ENCODE results near the gene TTC21A.

The TTC21A gene

DNA sequence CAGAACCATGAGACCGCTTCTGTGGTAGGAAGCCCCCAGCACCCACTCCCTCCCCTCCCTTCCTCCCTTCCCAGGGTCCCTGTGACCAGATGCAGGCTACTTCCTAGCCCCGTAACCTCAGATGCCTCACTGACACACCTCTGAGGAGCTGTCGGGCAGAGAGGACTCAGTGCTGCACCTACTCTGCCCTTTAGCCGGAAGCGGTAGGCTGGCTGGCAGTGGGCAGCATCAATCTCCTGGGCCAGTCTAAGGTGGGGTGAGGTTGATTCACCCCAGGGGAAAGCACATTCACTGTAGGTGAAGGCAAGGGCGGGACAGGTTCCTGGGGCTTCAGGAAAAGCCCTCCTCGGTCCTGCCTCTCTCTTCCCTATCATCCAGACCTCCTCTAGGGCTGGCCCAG, 26.8 kb downstream of the TTC21A start:
- Histone ChIP-seq H3K27me3 (ENCODE audit: control insufficient read depth in 5 of 5, insufficient read depth in 4 of 5, low read length in 5 of 5) (no peaks in the 10 kb centered on the region), H3K9ac (ENCODE audit: low read length in 5 of 5) (no peak overlapping the region), H3K4me1 (ENCODE audit: control insufficient read depth in 5 of 5, insufficient read depth in 5 of 5, low read length in 5 of 5) (peaks cover 0 to 30% (median 2%) of the 10 kb centered on the region in 5 donors), H3K9me3 (ENCODE audit: control insufficient read depth in 5 of 5, low read length in 5 of 5) (no peaks in the 10 kb centered on the region), H3K36me3 (ENCODE audit: control insufficient read depth in 5 of 5, insufficient read depth in 5 of 5, low read length in 5 of 5) (peaks cover 0 to 27% (median 11%) of the 10 kb centered on the region in 5 donors), H3K4me3 (ENCODE audit: low read depth in 1 of 5, low read length in 5 of 5) (no peak overlapping the region), H3K27ac (ENCODE audit: low read depth, low read length) (no peak overlapping the region)

DNA sequence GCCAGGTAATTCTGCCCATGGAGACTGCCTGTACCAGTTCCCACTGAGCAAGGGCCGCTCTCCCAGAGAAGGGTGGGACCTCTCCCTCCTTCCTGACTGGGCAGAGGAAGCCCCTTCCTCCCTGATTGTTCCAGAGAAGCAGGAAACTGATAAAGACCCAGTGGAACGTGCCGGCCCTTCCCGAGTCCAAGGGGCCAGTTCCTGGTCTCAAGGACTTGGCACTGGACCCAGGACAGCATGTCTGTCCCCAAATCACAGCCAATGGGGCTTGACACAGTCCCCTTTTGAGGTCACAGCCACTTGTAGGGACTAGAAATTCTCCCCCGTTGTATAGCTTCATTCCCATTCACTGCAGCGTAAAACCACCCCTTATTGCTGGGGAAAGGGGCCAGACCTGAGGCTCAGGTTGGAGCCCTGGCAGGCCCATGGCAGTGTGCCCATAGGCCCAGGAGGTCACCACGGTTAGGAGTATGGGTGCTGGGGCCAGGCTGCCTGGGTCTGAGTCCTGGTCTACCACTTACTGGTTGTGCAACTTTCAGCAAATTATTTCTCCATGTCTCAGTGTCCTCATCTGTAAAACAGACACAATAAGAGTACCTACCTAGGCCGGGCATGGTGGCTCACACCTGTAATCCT, 27.8 kb downstream of the TTC21A start:
- H3K27ac ChIP-seq (ENCODE audit: low read depth, low read length), result no peak overlapping the region

DNA sequence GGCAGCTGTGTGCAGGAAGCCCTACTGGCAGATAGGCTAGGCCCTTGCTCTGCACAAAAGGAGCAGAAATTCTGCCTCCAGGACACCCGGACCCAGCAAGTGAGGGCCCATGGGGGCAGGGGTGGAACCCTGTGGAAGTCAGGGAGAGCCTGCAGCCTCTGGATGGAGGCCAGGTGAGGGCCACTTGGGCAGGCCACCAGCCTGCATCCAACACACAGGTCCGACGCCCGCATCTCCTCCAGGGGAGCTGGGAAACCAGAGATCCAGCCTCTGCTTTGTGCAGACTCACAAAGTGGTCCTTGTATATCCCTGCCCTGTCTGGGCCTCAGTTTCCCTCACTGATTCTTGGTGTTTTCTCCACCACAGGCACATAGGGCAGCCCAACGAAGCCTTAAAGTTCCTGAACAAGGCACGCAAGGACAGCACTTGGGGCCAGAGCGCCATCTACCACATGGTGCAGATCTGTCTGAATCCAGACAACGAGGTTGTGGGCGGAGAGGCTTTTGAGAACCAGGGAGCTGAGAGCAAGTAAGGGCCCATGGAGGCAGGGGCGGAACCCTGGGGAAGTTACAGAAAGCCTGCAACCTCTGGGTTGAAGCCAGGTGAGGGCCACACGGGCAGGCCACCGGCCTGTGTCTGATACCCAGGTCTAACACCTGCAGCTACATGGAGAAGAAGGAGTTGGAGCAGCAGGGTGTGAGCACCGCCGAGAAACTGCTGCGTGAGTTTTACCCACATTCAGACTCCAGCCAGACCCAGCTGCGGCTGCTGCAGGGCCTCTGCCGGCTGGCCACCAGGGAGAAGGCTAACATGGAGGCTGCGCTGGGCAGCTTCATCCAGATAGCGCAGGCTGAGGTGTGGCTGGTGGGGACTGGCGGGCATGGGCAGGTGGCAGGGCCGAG, 29.3 kb downstream of the TTC21A start:
- Histone ChIP-seq H3K9ac (ENCODE audit: low read length in 5 of 5) (no peak overlapping the region), H3K4me1 (ENCODE audit: control insufficient read depth in 5 of 5, insufficient read depth in 5 of 5, low read length in 5 of 5) (peaks cover 7 to 44% (median 11%) of the 10 kb centered on the region in 5 donors), H3K9me3 (ENCODE audit: control insufficient read depth in 5 of 5, low read length in 5 of 5) (no peaks in the 10 kb centered on the region), H3K27me3 (ENCODE audit: control insufficient read depth in 5 of 5, insufficient read depth in 4 of 5, low read length in 5 of 5) (no peaks in the 10 kb centered on the region), H3K4me3 (ENCODE audit: low read depth in 1 of 5, low read length in 5 of 5) (no peak overlapping the region), H3K27ac (ENCODE audit: low read depth, low read length) (no peak overlapping the region), H3K36me3 (ENCODE audit: control insufficient read depth in 5 of 5, insufficient read depth in 5 of 5, low read length in 5 of 5) (peaks cover 0 to 35% (median 24%) of the 10 kb centered on the region in 5 donors)

More for the DNA sequence above, 27.8 kb downstream of the TTC21A start:
- Histone ChIP-seq H3K4me1 (ENCODE audit: control insufficient read depth in 5 of 5, insufficient read depth in 5 of 5, low read length in 5 of 5) (peaks cover 0 to 30% (median 2%) of the 10 kb centered on the region in 5 donors), H3K9ac (ENCODE audit: low read length in 5 of 5) (no peak overlapping the region), H3K4me3 (ENCODE audit: low read depth in 1 of 5, low read length in 5 of 5) (no peak overlapping the region), H3K9me3 (ENCODE audit: control insufficient read depth in 5 of 5, low read length in 5 of 5) (no peaks in the 10 kb centered on the region), H3K27me3 (ENCODE audit: control insufficient read depth in 5 of 5, insufficient read depth in 4 of 5, low read length in 5 of 5) (no peaks in the 10 kb centered on the region), H3K36me3 (ENCODE audit: control insufficient read depth in 5 of 5, insufficient read depth in 5 of 5, low read length in 5 of 5) (peaks cover 0 to 22% (median 11%) of the 10 kb centered on the region in 5 donors)

DNA sequence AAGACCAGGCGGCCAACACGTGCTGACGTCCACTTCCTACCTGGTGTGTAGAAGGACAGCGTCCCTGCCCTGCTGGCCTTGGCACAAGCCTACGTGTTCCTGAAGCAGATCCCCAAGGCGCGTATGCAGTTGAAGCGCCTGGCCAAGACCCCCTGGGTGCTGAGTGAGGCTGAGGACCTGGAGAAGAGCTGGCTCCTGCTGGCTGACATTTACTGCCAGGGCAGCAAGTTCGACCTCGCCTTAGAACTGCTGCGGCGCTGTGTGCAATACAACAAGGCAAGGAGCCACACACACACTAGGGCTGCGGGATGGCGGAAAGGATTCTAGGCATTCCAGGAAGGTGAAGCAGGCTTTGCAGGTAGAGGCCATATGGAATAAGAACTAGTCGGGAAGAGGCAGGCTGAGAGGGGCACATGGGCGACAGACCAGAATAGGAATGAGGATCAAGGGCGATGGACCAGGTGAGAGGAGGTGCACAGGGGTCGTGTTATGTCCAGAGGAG, 30.0 kb downstream of the TTC21A start:
- no peak overlapping the region for H3K4me3 ChIP-seq (ENCODE audit: low read depth in 1 of 5, low read length in 5 of 5)
- H3K9me3 ChIP-seq (ENCODE audit: control insufficient read depth in 5 of 5, low read length in 5 of 5), result no peaks in the 10 kb centered on the region

DNA sequence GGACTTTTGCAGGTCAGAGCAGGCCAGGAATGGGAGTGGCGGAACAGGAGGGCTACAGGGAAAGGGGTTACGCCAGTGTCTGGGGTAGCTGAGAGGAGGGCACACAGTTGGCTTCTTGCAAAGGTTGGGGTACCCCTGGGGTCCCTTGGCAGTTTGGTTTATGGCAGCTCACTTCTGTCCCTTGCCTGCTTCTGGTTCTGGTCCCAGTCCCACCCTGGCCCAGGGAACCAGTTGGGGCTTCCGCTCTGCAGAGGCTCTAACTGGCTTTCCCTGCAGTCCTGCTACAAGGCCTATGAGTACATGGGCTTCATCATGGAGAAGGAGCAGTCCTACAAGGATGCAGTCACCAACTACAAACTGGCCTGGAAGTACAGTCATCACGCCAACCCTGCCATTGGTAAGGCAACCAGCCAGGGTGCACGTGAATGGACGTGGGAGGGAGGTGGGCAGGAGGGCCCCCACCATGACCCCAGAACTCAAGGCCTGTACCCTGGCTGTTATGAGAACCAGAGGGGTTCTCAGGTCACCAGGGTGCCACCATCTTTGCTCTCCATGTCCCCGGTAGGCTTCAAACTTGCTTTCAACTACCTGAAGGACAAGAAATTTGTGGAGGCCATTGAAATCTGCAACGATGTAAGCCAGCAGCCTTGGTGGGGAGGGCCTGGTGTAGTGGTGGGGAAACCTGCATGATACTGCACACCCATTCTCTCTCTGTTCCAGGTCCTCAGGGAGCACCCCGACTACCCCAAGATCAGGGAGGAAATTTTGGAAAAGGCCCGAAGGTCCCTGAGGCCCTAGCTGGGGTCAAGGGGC, 30.7 kb downstream of the TTC21A start:
- Histone ChIP-seq H3K27me3 (ENCODE audit: control insufficient read depth in 5 of 5, insufficient read depth in 4 of 5, low read length in 5 of 5) (no peaks in the 10 kb centered on the region), H3K9ac (ENCODE audit: low read length in 5 of 5) (no peak overlapping the region), H3K9me3 (ENCODE audit: control insufficient read depth in 5 of 5, low read length in 5 of 5) (no peaks in the 10 kb centered on the region), H3K4me1 (ENCODE audit: control insufficient read depth in 5 of 5, insufficient read depth in 5 of 5, low read length in 5 of 5) (peaks cover 7 to 58% (median 26%) of the 10 kb centered on the region in 5 donors), H3K36me3 (ENCODE audit: control insufficient read depth in 5 of 5, insufficient read depth in 5 of 5, low read length in 5 of 5) (peaks cover 0 to 47% (median 37%) of the 10 kb centered on the region in 5 donors), H3K4me3 (ENCODE audit: low read depth in 1 of 5, low read length in 5 of 5) (no peak overlapping the region), H3K27ac (ENCODE audit: low read depth, low read length) (no peak overlapping the region)

More for the DNA sequence above, 30.0 kb downstream of the TTC21A start:
- no peaks in the 10 kb centered on the region for H3K27me3 ChIP-seq (ENCODE audit: control insufficient read depth in 5 of 5, insufficient read depth in 4 of 5, low read length in 5 of 5)
- H3K36me3 ChIP-seq (ENCODE audit: control insufficient read depth in 5 of 5, insufficient read depth in 5 of 5, low read length in 5 of 5), result peaks cover 0 to 42% (median 31%) of the 10 kb centered on the region in 5 donors
- peaks cover 7 to 51% (median 18%) of the 10 kb centered on the region in 5 donors for H3K4me1 ChIP-seq (ENCODE audit: control insufficient read depth in 5 of 5, insufficient read depth in 5 of 5, low read length in 5 of 5)
- no peak overlapping the region for H3K9ac ChIP-seq (ENCODE audit: low read length in 5 of 5)
- H3K27ac ChIP-seq (ENCODE audit: low read depth, low read length), result no peak overlapping the region

DNA sequence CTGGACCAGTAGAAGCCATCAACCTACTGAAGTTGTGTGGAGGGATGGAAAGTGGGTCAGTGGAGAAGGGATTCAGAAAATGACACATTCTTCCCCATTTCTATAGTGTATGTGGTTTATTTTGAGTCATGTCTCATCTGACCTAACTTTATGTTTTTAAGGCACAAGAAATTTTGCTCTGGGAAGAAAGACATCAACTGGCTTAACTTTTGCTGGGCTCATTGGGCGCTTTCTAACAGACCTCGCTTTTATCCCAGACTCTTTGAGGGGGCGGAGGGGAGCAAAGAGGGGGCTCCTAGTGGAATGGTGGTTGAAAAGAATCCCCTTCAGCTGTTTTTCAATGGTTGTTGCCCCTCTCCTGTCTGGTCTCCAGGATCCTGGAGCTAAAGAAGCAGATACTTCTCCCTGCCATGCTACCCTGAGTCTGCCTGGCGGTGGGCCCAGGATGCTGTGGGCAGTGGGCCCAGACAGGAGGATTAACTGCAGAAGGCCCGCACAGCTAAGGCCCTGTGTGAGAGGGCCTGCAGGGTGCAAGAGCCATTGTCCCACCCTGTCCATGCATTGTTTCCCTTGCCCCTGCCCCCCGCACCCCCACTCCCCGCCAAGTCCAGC, 31.4 kb downstream of the TTC21A start:
- Histone ChIP-seq H3K4me1 (ENCODE audit: control insufficient read depth in 5 of 5, insufficient read depth in 5 of 5, low read length in 5 of 5) (peaks cover 7 to 63% (median 28%) of the 10 kb centered on the region in 5 donors), H3K4me3 (ENCODE audit: low read depth in 1 of 5, low read length in 5 of 5) (no peak overlapping the region), H3K27ac (ENCODE audit: low read depth, low read length) (no peak overlapping the region), H3K9ac (ENCODE audit: low read length in 5 of 5) (no peak overlapping the region), H3K27me3 (ENCODE audit: control insufficient read depth in 5 of 5, insufficient read depth in 4 of 5, low read length in 5 of 5) (no peaks in the 10 kb centered on the region), H3K9me3 (ENCODE audit: control insufficient read depth in 5 of 5, low read length in 5 of 5) (no peaks in the 10 kb centered on the region), H3K36me3 (ENCODE audit: control insufficient read depth in 5 of 5, insufficient read depth in 5 of 5, low read length in 5 of 5) (peaks cover 0 to 52% (median 42%) of the 10 kb centered on the region in 5 donors)

DNA sequence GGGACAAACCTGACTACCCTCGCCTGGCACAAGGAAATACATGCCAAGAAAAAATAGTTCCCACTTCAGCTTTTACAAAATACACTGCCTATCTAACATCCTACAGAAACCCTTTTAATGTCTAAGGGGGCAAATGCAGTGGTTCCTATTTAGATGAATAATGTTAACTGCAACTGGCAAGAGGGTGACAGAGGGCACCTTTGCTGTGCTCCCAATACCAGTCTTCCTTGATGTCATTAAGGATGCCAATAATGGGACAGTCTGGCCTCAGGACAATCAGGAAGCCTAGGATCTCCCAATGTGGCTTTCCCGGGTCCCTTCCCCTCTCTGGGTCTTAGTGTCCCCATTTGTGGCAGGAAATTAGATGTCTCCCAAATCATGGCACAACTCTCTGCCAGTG, 32.0 kb downstream of the TTC21A start:
- Histone ChIP-seq H3K36me3 (ENCODE audit: control insufficient read depth in 5 of 5, insufficient read depth in 5 of 5, low read length in 5 of 5) (peaks cover 0 to 58% (median 47%) of the 10 kb centered on the region in 5 donors), H3K4me3 (ENCODE audit: low read depth in 1 of 5, low read length in 5 of 5) (no peak overlapping the region), H3K27me3 (ENCODE audit: control insufficient read depth in 5 of 5, insufficient read depth in 4 of 5, low read length in 5 of 5) (no peaks in the 10 kb centered on the region), H3K4me1 (ENCODE audit: control insufficient read depth in 5 of 5, insufficient read depth in 5 of 5, low read length in 5 of 5) (peaks cover 6 to 63% (median 28%) of the 10 kb centered on the region in 5 donors), H3K27ac (ENCODE audit: low read depth, low read length) (no peak overlapping the region), H3K9ac (ENCODE audit: low read length in 5 of 5) (no peak overlapping the region), H3K9me3 (ENCODE audit: control insufficient read depth in 5 of 5, low read length in 5 of 5) (no peaks in the 10 kb centered on the region)

DNA sequence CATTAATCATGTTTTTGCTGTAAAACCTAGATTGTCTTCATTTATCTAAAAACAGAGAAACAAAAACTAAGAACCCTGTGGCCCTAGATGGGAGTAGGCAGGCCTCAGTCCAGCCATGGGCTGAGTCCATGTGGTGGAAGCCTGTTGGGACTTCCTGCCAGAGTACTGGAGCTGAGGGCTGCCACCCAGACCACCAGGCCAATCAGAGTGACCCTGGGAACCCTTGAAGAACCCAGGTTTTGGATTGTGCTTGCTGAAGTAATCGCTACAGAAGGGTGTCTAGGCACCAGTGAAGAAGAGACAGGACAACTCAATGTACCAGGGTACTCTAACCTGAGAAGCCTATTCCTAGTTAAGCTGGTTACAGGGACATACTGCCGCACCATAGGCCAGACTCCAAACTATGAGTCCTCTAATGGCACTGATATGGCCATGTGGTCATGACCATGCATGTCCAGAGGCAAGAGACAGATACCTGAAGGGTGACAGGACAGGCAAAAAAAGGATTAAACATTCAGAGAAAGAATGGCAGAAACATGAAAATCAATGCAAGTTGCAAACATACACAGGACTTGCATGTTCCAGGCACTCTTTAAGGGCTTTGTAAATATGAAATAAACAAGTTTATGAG, 33.0 kb downstream of the TTC21A start:
- peak overlapping the region; percentile 46 for H3K27ac ChIP-seq (ENCODE audit: low read depth, low read length)
- H3K4me3 ChIP-seq (ENCODE audit: low read depth in 1 of 5, low read length in 5 of 5), result no peak overlapping the region
- H3K9me3 ChIP-seq (ENCODE audit: control insufficient read depth in 5 of 5, low read length in 5 of 5), result no peaks in the 10 kb centered on the region
- peaks cover 5 to 53% (median 28%) of the 10 kb centered on the region in 5 donors for H3K4me1 ChIP-seq (ENCODE audit: control insufficient read depth in 5 of 5, insufficient read depth in 5 of 5, low read length in 5 of 5)
- no peaks in the 10 kb centered on the region for H3K27me3 ChIP-seq (ENCODE audit: control insufficient read depth in 5 of 5, insufficient read depth in 4 of 5, low read length in 5 of 5)
- H3K36me3 ChIP-seq (ENCODE audit: control insufficient read depth in 5 of 5, insufficient read depth in 5 of 5, low read length in 5 of 5), result peaks cover 2 to 68% (median 57%) of the 10 kb centered on the region in 5 donors
- H3K9ac ChIP-seq (ENCODE audit: low read length in 5 of 5), result no peak overlapping the region
